HepG2 (cell line): Measurements from ENCODE around the gene TNFSF9. TPM values are rescaled to one million over a fixed set of nuclear protein-coding genes. Genes with fewer than 3 reads are reported as not detected.

Experiments used
- ESRRA ChIP-seq: sonication (generic); formaldehyde crosslinking; IDR thresholded peaks from 2 replicates; pipeline ENCODE4 v1.5.1; 2020; ENCODE audit warnings: mild to moderate bottlenecking, low read depth, missing genetic modification reagents
- GABPB1 ChIP-seq: IDR thresholded peaks from 2 replicates; pipeline ENCODE4 v1.6.1; 2016; ENCODE audit warnings: mild to moderate bottlenecking, missing genetic modification reagents, moderate library complexity, missing compliant biosample characterization
- GATAD2A ChIP-seq: IDR thresholded peaks from 2 replicates; pipeline ENCODE4 v1.6.1; 2016
- GZF1 ChIP-seq: sonication (generic); formaldehyde crosslinking; IDR thresholded peaks from 2 replicates; pipeline ENCODE4 v1.5.1; 2020; ENCODE audit warnings: mild to moderate bottlenecking, missing genetic modification reagents
- KLF12 ChIP-seq: sonication (generic); formaldehyde crosslinking; IDR thresholded peaks from 2 replicates; pipeline ENCODE4 v1.4.0; 2020; ENCODE audit warnings: missing genetic modification reagents, borderline replicate concordance
- KLF6 ChIP-seq: IDR thresholded peaks from 2 replicates; pipeline ENCODE4 v1.8.0; 2016; ENCODE audit warnings: missing biosample characterization, missing genetic modification reagents
- MAX ChIP-seq: IDR thresholded peaks from 2 replicates; pipeline ENCODE4 v1.6.1; 2012; ENCODE audit warnings: inconsistent platforms
- MAZ ChIP-seq, 2 experiments: sonication (generic) in 1 of 2; formaldehyde crosslinking in 1 of 2; IDR thresholded peaks; 2 replicates each; pipeline versions ENCODE4 v1.5.0 to v1.6.1; 2012 to 2020; ENCODE audit warnings: low read depth in 2 of 2, mild to moderate bottlenecking in 2 of 2, borderline replicate concordance in 1 of 2, improper control_type of control experiment in 1 of 2, low read length in 1 of 2, missing genetic modification reagents in 1 of 2, moderate library complexity in 1 of 2
- MEIS2 ChIP-seq: sonication (generic); formaldehyde crosslinking; IDR thresholded peaks from 2 replicates; pipeline ENCODE4 v1.9.0; 2021; ENCODE audit warnings: mild to moderate bottlenecking, missing genetic modification reagents
- MTA1 ChIP-seq: sonication (generic); formaldehyde crosslinking; IDR thresholded peaks from 2 replicates; pipeline ENCODE4 v1.4.0; 2020; ENCODE audit warnings: missing genetic modification reagents, mild to moderate bottlenecking, borderline replicate concordance
- MYPOP ChIP-seq: sonication (generic); formaldehyde crosslinking; IDR thresholded peaks from 2 replicates; pipeline ENCODE4 v1.8.1; 2023; ENCODE audit warnings: mild to moderate bottlenecking, moderate library complexity, missing genetic modification reagents
- NFE2 ChIP-seq: sonication (generic); formaldehyde crosslinking; IDR thresholded peaks from 2 replicates; pipeline ENCODE4 v1.4.0; 2020; ENCODE audit warnings: missing genetic modification reagents
- NFIB ChIP-seq: sonication (generic); formaldehyde crosslinking; IDR thresholded peaks from 2 replicates; pipeline ENCODE4 v1.9.0; 2021; ENCODE audit warnings: missing genetic modification reagents, mild to moderate bottlenecking, borderline replicate concordance
- PRMT3 ChIP-seq: sonication (generic); formaldehyde crosslinking; IDR thresholded peaks from 2 replicates; pipeline ENCODE4 v1.8.1; 2022; ENCODE audit warnings: low read depth, mild to moderate bottlenecking, moderate library complexity, missing genetic modification reagents, borderline replicate concordance
- RORA ChIP-seq: sonication (generic); formaldehyde crosslinking; IDR thresholded peaks from 2 replicates; pipeline ENCODE4 v1.5.0; 2020; ENCODE audit warnings: mild to moderate bottlenecking, missing genetic modification reagents, moderate library complexity
- TBX2 ChIP-seq: sonication (generic); formaldehyde crosslinking; IDR thresholded peaks from 2 replicates; pipeline ENCODE4 v1.5.0; 2020; ENCODE audit warnings: missing genetic modification reagents, mild to moderate bottlenecking, borderline replicate concordance
- YEATS2 ChIP-seq: sonication (generic); formaldehyde crosslinking; IDR thresholded peaks from 2 replicates; pipeline ENCODE4 v1.4.0; 2020; ENCODE audit warnings: missing genetic modification reagents, borderline replicate concordance
- ZNF556 ChIP-seq: sonication (generic); formaldehyde crosslinking; IDR thresholded peaks from 2 replicates; pipeline ENCODE4 v1.4.0; 2020; ENCODE audit warnings: mild to moderate bottlenecking, missing genetic modification reagents, borderline replicate concordance
- polyA plus RNA-seq, 8 experiments: library from polyadenylated mRNA; depleted of rRNA in 3 of 8; stranded (reverse) in 7 of 8; unstranded in 1 of 8; fragments of >200 nt; fragmentation: Illumina TruSeq in 4 of 8; extraction: Trizol in 4 of 8; gene quantifications; 2 replicates each; pipeline versions ENCODE4 v1.2.1 to v1.2.3, GENCODE V29; 2011 to 2016; ENCODE audit warnings: low read depth in 4 of 8, missing spikeins in 1 of 8, mixed read lengths in 1 of 8; ENCODE audit not compliant: insufficient read depth in 1 of 8
- total RNA-seq, 5 experiments: library from RNA; depleted of rRNA; stranded (reverse); fragments of >200 nt; fragmentation: Illumina TruSeq; extraction: Trizol; gene quantifications; 2 replicates each; pipeline ENCODE4 v1.2.3, GENCODE V29; 2016; ENCODE audit warnings: low read depth in 1 of 5
- TF ChIP-seq, protein P1 (sequence below): sonication (generic); formaldehyde crosslinking; IDR thresholded peaks from 2 replicates; pipeline ENCODE4 v1.5.0; 2020; ENCODE audit warnings: mild to moderate bottlenecking, missing genetic modification reagents
- TF ChIP-seq, protein P2 (sequence below): sonication (generic); formaldehyde crosslinking; IDR thresholded peaks from 2 replicates; pipeline ENCODE4 v1.4.0; 2020; ENCODE audit warnings: mild to moderate bottlenecking, missing genetic modification reagents
- TF ChIP-seq, protein P3 (sequence below): sonication (generic); formaldehyde crosslinking; IDR thresholded peaks from 2 replicates; pipeline ENCODE4 v1.4.0; 2020; ENCODE audit warnings: mild to moderate bottlenecking, missing genetic modification reagents

Gene TNFSF9
- total and polyA plus RNA-seq, 2 of the 13 experiments (the other 11 are each of a cell fraction or from before 2014, with no cell fraction given) = 1.0 to 1.8 TPM

DNA sequence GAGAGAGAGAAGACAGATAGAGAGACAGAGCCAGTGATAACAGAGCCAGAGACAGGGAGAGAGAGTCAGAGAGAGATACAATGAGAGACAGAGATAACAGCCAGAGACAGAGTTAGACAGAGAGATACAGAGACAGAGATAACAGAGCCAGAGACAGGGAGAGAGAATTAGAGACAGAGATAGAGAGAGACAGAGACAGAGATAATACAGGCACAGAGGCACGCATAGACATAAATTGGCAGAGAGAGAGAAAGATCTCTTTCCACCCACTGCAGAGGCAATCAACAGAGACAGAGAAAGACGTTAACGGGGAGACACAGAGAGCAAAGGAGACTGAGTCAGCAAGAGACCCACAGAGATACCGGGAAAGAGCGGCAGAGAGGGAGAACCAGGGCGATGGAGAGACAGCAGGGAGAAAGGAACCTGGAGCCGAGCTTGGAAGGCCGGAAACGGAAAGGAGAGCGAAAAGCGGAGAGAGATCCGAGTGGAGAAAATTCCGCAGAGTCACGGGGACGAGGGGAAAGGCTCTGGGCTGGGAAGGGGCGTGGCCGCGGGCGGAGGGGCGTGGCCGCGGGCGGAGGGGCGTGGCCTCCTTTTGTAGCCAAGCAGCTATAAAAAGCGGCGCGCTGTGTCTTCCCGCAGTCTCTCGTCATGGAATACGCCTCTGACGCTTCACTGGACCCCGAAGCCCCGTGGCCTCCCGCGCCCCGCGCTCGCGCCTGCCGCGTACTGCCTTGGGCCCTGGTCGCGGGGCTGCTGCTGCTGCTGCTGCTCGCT, at the start of gene TNFSF9 (continued):
- TF ChIP-seq, protein P1, sequence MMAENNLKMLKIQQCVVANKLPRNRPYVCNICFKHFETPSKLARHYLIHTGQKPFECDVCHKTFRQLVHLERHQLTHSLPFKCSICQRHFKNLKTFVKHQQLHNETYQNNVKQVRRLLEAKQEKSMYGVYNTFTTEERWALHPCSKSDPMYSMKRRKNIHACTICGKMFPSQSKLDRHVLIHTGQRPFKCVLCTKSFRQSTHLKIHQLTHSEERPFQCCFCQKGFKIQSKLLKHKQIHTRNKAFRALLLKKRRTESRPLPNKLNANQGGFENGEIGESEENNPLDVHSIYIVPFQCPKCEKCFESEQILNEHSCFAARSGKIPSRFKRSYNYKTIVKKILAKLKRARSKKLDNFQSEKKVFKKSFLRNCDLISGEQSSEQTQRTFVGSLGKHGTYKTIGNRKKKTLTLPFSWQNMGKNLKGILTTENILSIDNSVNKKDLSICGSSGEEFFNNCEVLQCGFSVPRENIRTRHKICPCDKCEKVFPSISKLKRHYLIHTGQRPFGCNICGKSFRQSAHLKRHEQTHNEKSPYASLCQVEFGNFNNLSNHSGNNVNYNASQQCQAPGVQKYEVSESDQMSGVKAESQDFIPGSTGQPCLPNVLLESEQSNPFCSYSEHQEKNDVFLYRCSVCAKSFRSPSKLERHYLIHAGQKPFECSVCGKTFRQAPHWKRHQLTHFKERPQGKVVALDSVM = 0 out of 2 replicates have a peak, but pooled peaks have one; percentile 30
- TF ChIP-seq, protein P2, sequence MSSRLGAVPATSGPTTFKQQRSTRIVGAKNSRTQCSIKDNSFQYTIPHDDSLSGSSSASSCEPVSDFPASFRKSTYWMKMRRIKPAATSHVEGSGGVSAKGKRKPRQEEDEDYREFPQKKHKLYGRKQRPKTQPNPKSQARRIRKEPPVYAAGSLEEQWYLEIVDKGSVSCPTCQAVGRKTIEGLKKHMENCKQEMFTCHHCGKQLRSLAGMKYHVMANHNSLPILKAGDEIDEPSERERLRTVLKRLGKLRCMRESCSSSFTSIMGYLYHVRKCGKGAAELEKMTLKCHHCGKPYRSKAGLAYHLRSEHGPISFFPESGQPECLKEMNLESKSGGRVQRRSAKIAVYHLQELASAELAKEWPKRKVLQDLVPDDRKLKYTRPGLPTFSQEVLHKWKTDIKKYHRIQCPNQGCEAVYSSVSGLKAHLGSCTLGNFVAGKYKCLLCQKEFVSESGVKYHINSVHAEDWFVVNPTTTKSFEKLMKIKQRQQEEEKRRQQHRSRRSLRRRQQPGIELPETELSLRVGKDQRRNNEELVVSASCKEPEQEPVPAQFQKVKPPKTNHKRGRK = peak; percentile 95
- TF ChIP-seq ZNF556 (CRISPR knock-in tag) (peak; percentile 54; the same call in 1 of the 2 replicates), RORA (no peak), KLF12 (CRISPR knock-in tag) (0 out of 2 replicates have a peak, but pooled peaks have one; percentile 36), MYPOP (CRISPR knock-in tag) (0 out of 2 replicates have a peak, but pooled peaks have one; percentile 47), ESRRA (no peak), YEATS2 (CRISPR knock-in tag) (peak; percentile 60; the same call in 1 of the 2 replicates), MTA1 (CRISPR knock-in tag) (no peak), TBX2 (CRISPR knock-in tag) (peak; percentile 47; the same call in 1 of the 2 replicates), GATAD2A (peak; percentile 16; the same call in 1 of the 2 replicates), MAX (peak; percentile 57), GABPB1 (CRISPR knock-in tag) (peak; percentile 65), KLF6 (CRISPR knock-in tag) (peak; percentile 58; the same call in 1 of the 2 replicates), MEIS2 (CRISPR knock-in tag) (0 out of 2 replicates have a peak, but pooled peaks have one; percentile 41), MAZ (IDR thresholded peaks at IDR 0.05; ENCODE audit: borderline replicate concordance, low read depth, low read length) (no peak), MAZ (CRISPR knock-in tag; IDR thresholded peaks at IDR 0.05; ENCODE audit: low read depth) (peak; percentile 68), GZF1 (CRISPR knock-in tag) (no peak), PRMT3 (CRISPR knock-in tag) (no peak; the same call in 1 of the 2 replicates), NFE2 (CRISPR knock-in tag) (peak; percentile 35; the same call in 1 of the 2 replicates), NFIB (CRISPR knock-in tag) (no peak)
- TF ChIP-seq, protein P3, sequence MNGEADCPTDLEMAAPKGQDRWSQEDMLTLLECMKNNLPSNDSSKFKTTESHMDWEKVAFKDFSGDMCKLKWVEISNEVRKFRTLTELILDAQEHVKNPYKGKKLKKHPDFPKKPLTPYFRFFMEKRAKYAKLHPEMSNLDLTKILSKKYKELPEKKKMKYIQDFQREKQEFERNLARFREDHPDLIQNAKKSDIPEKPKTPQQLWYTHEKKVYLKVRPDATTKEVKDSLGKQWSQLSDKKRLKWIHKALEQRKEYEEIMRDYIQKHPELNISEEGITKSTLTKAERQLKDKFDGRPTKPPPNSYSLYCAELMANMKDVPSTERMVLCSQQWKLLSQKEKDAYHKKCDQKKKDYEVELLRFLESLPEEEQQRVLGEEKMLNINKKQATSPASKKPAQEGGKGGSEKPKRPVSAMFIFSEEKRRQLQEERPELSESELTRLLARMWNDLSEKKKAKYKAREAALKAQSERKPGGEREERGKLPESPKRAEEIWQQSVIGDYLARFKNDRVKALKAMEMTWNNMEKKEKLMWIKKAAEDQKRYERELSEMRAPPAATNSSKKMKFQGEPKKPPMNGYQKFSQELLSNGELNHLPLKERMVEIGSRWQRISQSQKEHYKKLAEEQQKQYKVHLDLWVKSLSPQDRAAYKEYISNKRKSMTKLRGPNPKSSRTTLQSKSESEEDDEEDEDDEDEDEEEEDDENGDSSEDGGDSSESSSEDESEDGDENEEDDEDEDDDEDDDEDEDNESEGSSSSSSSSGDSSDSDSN = peak; percentile 64; the same call in 1 of the 2 replicates
